NCI-H1105 treated with DMSO at 0.1 percent for 48 hours (cell line): ENCODE results near the gene GRID1.

Source experiments
- DNase-seq: peaks from one replicate; lab custom pipeline; 2025; lab: John Stamatoyannopoulos, UW

GRID1 gene

DNA sequence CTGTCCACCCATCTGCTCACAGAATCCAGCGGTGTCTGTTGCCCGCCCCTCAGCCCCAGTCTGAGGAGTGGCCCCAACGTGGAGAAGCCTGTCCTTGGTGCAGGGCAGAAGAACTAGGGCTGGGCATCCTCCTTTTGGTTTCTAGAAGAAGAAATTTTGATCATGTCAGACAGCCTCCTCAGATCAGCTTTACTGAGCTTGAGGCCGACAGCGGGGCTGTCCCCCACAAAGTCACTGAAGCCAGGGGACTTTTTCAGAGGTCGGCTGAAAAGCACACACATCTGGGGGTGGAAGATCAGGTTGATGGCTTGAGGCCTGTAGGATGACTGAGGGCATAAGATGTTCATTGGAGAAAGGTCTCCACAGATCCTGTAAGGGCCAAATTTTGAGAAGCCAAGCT lies 767.9 kb downstream of the GRID1 start:
- no peak for DNase-seq

- no peak for DNase-seq
Measured at GRCh38 chr10:85597006-85597405, 769.6 kb downstream of the GRID1 start.

DNA sequence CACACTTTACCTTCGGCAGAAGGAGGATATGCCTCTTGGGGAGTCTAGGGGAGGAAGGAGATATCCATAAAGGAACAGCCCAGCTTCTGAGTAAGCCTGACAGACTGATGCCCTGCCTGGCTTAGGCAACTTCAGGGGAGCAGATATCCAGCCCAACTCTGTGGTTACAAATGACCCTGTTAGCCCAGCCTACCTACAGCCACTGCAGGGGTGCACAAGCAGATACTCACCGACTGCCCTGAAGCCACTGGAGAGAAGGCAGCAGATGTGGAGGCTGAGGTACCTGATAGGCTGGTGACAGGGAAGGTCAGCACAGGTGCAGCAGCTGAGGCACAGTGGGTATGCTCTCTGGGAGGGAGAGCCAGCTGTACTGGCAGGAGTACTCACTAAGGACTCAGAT lies 770.2 kb downstream of the GRID1 start:
- DNase-seq = no peak

- no peak for DNase-seq
Measured at GRCh38 chr10:85594239-85594638, 772.4 kb downstream of the GRID1 start.

DNA sequence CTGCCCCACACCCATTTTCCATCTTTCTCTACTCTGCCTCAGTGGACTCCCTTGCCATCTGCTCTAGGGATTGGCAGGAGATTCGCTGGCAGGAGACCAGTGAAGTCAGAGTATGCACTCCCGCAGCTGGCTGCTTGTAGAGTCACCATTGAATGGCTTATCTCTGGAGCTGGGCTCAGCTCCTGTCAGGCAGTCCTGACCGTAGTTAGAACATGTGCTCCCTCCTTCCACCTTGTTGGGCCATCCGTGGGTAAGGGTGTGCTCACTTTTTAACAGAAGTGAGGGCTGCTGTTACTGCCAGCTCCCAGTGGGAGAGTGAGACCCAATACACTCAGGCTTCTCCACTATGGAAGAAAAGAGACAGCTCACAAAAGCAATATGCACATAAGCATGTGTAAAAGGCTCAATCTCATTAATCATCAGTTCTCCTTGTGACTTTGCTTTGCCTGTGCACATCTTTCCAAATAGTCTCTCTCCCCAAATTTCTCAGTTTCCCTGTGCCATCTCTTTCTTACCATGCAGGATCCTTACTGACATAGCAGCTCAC lies 773.3 kb downstream of the GRID1 start:
- no peak for DNase-seq

- DNase-seq = no peak
Measured at GRCh38 chr10:85581371-85581770, 785.2 kb downstream of the GRID1 start.

DNA sequence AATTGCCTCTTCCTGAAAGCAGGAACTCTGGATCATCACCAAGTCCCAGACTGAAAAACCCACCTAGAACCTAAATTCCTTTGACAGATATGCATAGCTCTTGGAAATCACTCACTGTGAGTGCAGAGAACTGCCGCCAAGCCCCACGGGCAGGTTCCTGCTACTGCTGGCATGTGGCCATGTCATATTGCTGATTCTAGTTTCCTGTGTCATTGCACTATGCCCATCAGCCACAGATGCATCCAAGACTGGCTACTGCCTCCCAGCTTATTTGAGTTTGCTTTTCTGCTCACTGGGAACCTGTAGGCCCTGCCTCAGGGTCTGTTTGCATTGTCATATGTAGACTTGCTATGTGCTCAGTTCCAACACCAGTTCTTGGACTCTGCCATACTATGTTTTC lies 786.0 kb downstream of the GRID1 start:
- no peak for DNase-seq

- DNase-seq = no peak
Measured at GRCh38 chr10:85578860-85579259, 787.7 kb downstream of the GRID1 start.

GRCh38 chr10:85575441-85575840 lies 791.2 kb downstream of the GRID1 start:
- DNase-seq = no peak

- DNase-seq = no peak
Measured at GRCh38 chr10:85570871-85571270, 795.7 kb downstream of the GRID1 start.

- no peak for DNase-seq
Measured at GRCh38 chr10:85565381-85565780, 801.2 kb downstream of the GRID1 start.

DNA sequence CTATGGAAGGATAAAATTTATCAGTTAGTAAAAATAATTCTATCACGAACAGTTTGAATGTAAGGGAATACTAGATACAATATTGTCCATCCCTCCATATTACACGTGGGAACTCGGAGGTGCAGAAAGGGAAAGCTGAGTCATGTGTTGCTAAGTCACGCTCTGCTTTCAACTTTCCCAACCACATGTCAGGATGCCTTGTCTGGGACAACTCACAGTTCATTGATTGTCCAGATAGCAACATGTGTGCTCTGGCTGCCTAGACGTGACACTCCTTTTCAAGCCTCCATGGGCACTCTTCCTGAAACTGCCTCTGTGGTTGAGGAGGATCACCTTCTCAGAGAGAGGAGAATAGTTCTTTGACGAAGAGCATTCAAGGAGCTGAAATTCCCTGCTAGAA lies 808.1 kb downstream of the GRID1 start:
- DNase-seq = no peak

- no peak for DNase-seq
Measured at GRCh38 chr10:85557706-85558105, 808.9 kb downstream of the GRID1 start.

GRCh38 chr10:85557077-85557476 lies 809.5 kb downstream of the GRID1 start:
- DNase-seq = no peak
